ENCODE results near the gene MT1HL1.

GRCh38 chr1:236983818-236984217, 20.4 kb downstream of the MT1HL1 start:
- TF ChIP-seq CTCF (IDR thresholded peaks at IDR 0.05) (no peak), POLR2A (IDR thresholded peaks at IDR 0.05) (no peak)

Data from suprapubic skin (tissue), 3 donors.